ENCODE measurements around the gene CTNND1.
"Not testable (repeated sequence)": the region's sequence is repeated elsewhere in the genome, so short reads cannot be mapped to it uniquely, and the experiment has no call there.

CTNND1 gene

GRCh38 chr11:57819252-57819979 lies 57.8 kb downstream of the CTNND1 start:
- ChIA-PET CTCF (interaction anchor here (1.0 to 2.0 kb wide), 4 partner anchors 19 to 694 kb away, joined by 3 to 9 read pairs (median 5); partner anchors contain the start of gene BTBD18), POLR2A (no interaction called here)
- TF ChIP-seq CTCF (IDR thresholded peaks at IDR 0.05; ENCODE audit: insufficient read depth, low read length, missing control alignments), result no peak

GRCh38 chr11:57823859-57824258 lies 62.3 kb downstream of the CTNND1 start:
- DNase-seq (ENCODE audit: low read depth, low spot score), result no peak
- ChIA-PET POLR2A (no interaction called here), CTCF (interaction anchor here (0.6 to 1.7 kb wide), 6 partner anchors 15 to 1853 kb away, joined by 3 to 7 read pairs (median 3); no protein-coding TSS in a partner anchor)
- no peak overlapping the region for H3K4me3 ChIP-seq (ENCODE audit: low read depth, low read length)
- no peak for TF ChIP-seq CTCF (IDR thresholded peaks at IDR 0.05; ENCODE audit: insufficient read depth, low read length, missing control alignments)

More at GRCh38 chr11:57819252-57819979, 57.8 kb downstream of the CTNND1 start:
- no peak overlapping the region for H3K4me3 ChIP-seq (ENCODE audit: low read depth, low read length)
- DNase-seq (ENCODE audit: low read depth, low spot score), result no peak

GRCh38 chr11:57834852-57835251 lies 73.2 kb downstream of the CTNND1 start:
- ChIA-PET POLR2A (no interaction called here), CTCF (no interaction called here)
- DNase-seq (ENCODE audit: low read depth, low spot score), result no peak
- no peak for TF ChIP-seq CTCF (IDR thresholded peaks at IDR 0.05; ENCODE audit: insufficient read depth, low read length, missing control alignments)
- no peak overlapping the region for H3K4me3 ChIP-seq (ENCODE audit: low read depth, low read length)

GRCh38 chr11:57838609-57839008 lies 77.0 kb downstream of the CTNND1 start:
- CTCF ChIA-PET; POLR2A ChIA-PET; DNase-seq (ENCODE audit: low read depth, low spot score); H3K4me3 ChIP-seq (ENCODE audit: low read depth, low read length): not testable (repeated sequence)

GRCh38 chr11:57842873-57843272 lies 81.3 kb downstream of the CTNND1 start:
- ChIA-PET CTCF (interaction anchor here (1.2 kb wide), 1 partner anchor 9 kb away, joined by 3 read pairs; no protein-coding TSS in a partner anchor), POLR2A (no interaction called here)
- TF ChIP-seq CTCF (IDR thresholded peaks at IDR 0.05; ENCODE audit: insufficient read depth, low read length, missing control alignments), result no peak
- no peak overlapping the region for H3K4me3 ChIP-seq (ENCODE audit: low read depth, low read length)
- DNase-seq (ENCODE audit: low read depth, low spot score), result no peak

- CTCF ChIA-PET, result no interaction called here
- H3K4me3 ChIP-seq (ENCODE audit: low read depth, low read length), result no peak overlapping the region
- no peak for DNase-seq (ENCODE audit: low read depth, low spot score)
- TF ChIP-seq CTCF (IDR thresholded peaks at IDR 0.05; ENCODE audit: insufficient read depth, low read length, missing control alignments), result no peak
- POLR2A ChIA-PET, result no interaction called here
Measured at GRCh38 chr11:57867966-57868365, 106.4 kb downstream of the CTNND1 start.

- TF ChIP-seq CTCF (IDR thresholded peaks at IDR 0.05; ENCODE audit: insufficient read depth, low read length, missing control alignments), result no peak
- ChIA-PET POLR2A (no interaction called here), CTCF (no interaction called here)
- DNase-seq (ENCODE audit: low read depth, low spot score), result no peak
- H3K4me3 ChIP-seq (ENCODE audit: low read depth, low read length), result no peak overlapping the region
Measured at GRCh38 chr11:57868491-57868890, 106.9 kb downstream of the CTNND1 start.
